PC-9 (cell line): ENCODE results near the gene SLC66A3. TPM values are rescaled to one million over a fixed set of nuclear protein-coding genes. Genes with fewer than 3 reads are reported as not detected.

Experiments
- BruUV-seq: library from RNA; stranded (reverse); fragments of 400-500 nt; replicated peaks from 2 replicates; lab custom pipeline; 2021; lab: Mats Ljungman, UMichigan
- CTCF ChIA-PET: fragments of 300-600 bp; sonication (Branson Sonifier 250); formaldehyde crosslinking; loops from one replicate; lab custom pipeline; 2022; ENCODE audit warnings: antibody characterized with exemption; lab: Charles Lee
- POLR2A ChIA-PET: fragments of 300-600 bp; sonication (Branson Sonifier 250); formaldehyde crosslinking; loops from one replicate; lab custom pipeline; 2022; ENCODE audit warnings: antibody characterized with exemption; ENCODE audit not compliant: unreplicated experiment; lab: Charles Lee
- DNase-seq, 2 experiments: peaks; one replicate each; pipeline versions ENCODE4 v3.0.0 to v3.0.0-alpha.2; 2015 to 2022; ENCODE audit warnings: mixed read lengths in 1 of 2
- H2AFZ ChIP-seq: fragments of 200-600 bp; sonication (generic); 2 replicates; pipeline ENCODE4 v1.8.1; 2017; ENCODE audit warnings: antibody characterized with exemption
- H3F3A ChIP-seq: fragments of 200-600 bp; sonication (generic); 2 replicates; pipeline ENCODE4 v1.8.1; 2017; ENCODE audit warnings: antibody characterized with exemption, mild to moderate bottlenecking, low read depth; ENCODE audit not compliant: insufficient read depth
- H3K27ac ChIP-seq: fragments of 200-600 bp; sonication (generic); 2 replicates; pipeline ENCODE4 v1.6.1; 2016; ENCODE audit warnings: mixed run types
- H3K27me3 ChIP-seq: fragments of 200-600 bp; sonication (generic); 2 replicates; pipeline ENCODE4 v1.6.1; 2016; ENCODE audit warnings: low read depth, mixed run types; ENCODE audit not compliant: insufficient read depth
- H3K36me3 ChIP-seq: fragments of 200-600 bp; sonication (generic); 2 replicates; pipeline ENCODE4 v1.6.1; 2016; ENCODE audit warnings: low read depth, mixed run types
- H3K4me1 ChIP-seq: fragments of 200-600 bp; sonication (generic); replicated peaks from 2 replicates; pipeline ENCODE4 v1.6.1; 2016; ENCODE audit warnings: mixed run types; ENCODE audit not compliant: insufficient read depth
- H3K4me2 ChIP-seq: fragments of 200-600 bp; sonication (generic); 2 replicates; pipeline ENCODE4 v1.6.1; 2017; ENCODE audit warnings: mixed run types
- H3K4me3 ChIP-seq: fragments of 200-600 bp; sonication (generic); 2 replicates; pipeline ENCODE4 v1.6.1; 2016; ENCODE audit warnings: mixed run types
- H3K79me2 ChIP-seq: fragments of 200-600 bp; sonication (generic); 2 replicates; pipeline ENCODE4 v1.6.1; 2017; ENCODE audit warnings: low read depth, mixed run types
- H3K9me2 ChIP-seq: fragments of 200-600 bp; sonication (generic); 2 replicates; pipeline ENCODE4 v1.8.1; 2017; ENCODE audit warnings: mild to moderate bottlenecking; ENCODE audit not compliant: insufficient read depth
- H3K9me3 ChIP-seq: fragments of 200-600 bp; sonication (generic); 2 replicates; pipeline ENCODE4 v1.8.1; 2016; ENCODE audit warnings: low read depth; ENCODE audit not compliant: insufficient read depth
- H4K20me1 ChIP-seq: fragments of 200-600 bp; sonication (generic); 2 replicates; pipeline ENCODE4 v1.8.1; 2017; ENCODE audit not compliant: insufficient read depth
- CTCF ChIP-seq: fragments of 200-600 bp; sonication (generic); conservative IDR thresholded peaks from 2 replicates; pipeline ENCODE4 v1.6.1; 2017; ENCODE audit warnings: mixed run types, antibody characterized with exemption, mild to moderate bottlenecking, moderate library complexity
- EZH2 ChIP-seq: fragments of 200-600 bp; sonication (generic); IDR thresholded peaks from 2 replicates; pipeline ENCODE4 v1.8.0; 2017; ENCODE audit warnings: antibody characterized with exemption, low read depth
- intact Hi-C: fragments of 100-400 bp; cut with micrococcal nuclease; formaldehyde crosslinking; loops from one replicate; pipeline ENCODE4 v1.10.0; 2022; ENCODE audit not compliant: unreplicated experiment
- total RNA-seq: library from RNA; stranded (reverse); gene quantifications from 2 replicates; pipeline ENCODE4 v1.2.3, GENCODE V29; 2021

SLC66A3 gene
- total RNA-seq, 1 experiment from 2014 or later: 11.9 TPM

GRCh38 chr2:11182951-11183350 is 27.7 kb downstream of the SLC66A3 start:
- no peak overlapping the region for H3K4me2 ChIP-seq
- H3F3A ChIP-seq: 0 out of 2 replicates have a peak, but pooled peaks cover 11% of the 10 kb centered on the region
- H3K27ac ChIP-seq: no peak overlapping the region
- no peak for TF ChIP-seq CTCF
- H3K9me3 ChIP-seq: no peaks in the 10 kb centered on the region
- no peaks in the 10 kb centered on the region for H3K9me2 ChIP-seq
- ChIA-PET CTCF (no interaction called here), POLR2A (no interaction called here)
- no peak overlapping the region for H3K4me3 ChIP-seq
- intact Hi-C loops: no loop called here
- H3K79me2 ChIP-seq: no peaks in the 10 kb centered on the region
- H3K36me3 ChIP-seq: peaks cover 18% of the 10 kb centered on the region; the same call in 1 of the 2 replicates
- no peaks in the 10 kb centered on the region for H3K27me3 ChIP-seq
- no peak for DNase-seq
- H4K20me1 ChIP-seq: no peaks in the 10 kb centered on the region
- H3K4me1 ChIP-seq: no peaks in the 10 kb centered on the region
- H2AFZ ChIP-seq: no peak overlapping the region
- BruUV-seq: no TSS peak

- POLR2A ChIA-PET: no interaction called here
- Histone ChIP-seq H3K79me2 (no peaks in the 10 kb centered on the region), H3K4me2 (no peak overlapping the region), H3K36me3 (peaks cover 21% of the 10 kb centered on the region), H3K27ac (no peak overlapping the region), H3F3A (0 out of 2 replicates have a peak, but pooled peaks cover 3% of the 10 kb centered on the region), H4K20me1 (no peaks in the 10 kb centered on the region), H3K4me1 (no peaks in the 10 kb centered on the region), H3K9me2 (no peaks in the 10 kb centered on the region), H3K9me3 (no peaks in the 10 kb centered on the region), H2AFZ (no peak overlapping the region), H3K27me3 (no peaks in the 10 kb centered on the region), H3K4me3 (no peak overlapping the region)
- CTCF ChIA-PET: no interaction called here
- TF ChIP-seq CTCF (no peak), EZH2 (no peak)
- intact Hi-C loops: no loop called here
- DNase-seq: no peak
- BruUV-seq: no TSS peak
Observed at GRCh38 chr2:11186145-11186544, 30.9 kb downstream of the SLC66A3 start.

GRCh38 chr2:11187083-11187619 is 31.9 kb downstream of the SLC66A3 start:
- no peaks in the 10 kb centered on the region for H3K79me2 ChIP-seq
- no peaks in the 10 kb centered on the region for H4K20me1 ChIP-seq
- POLR2A ChIA-PET: no interaction called here
- H3K9me3 ChIP-seq: no peaks in the 10 kb centered on the region
- no peak for TF ChIP-seq CTCF
- no peaks in the 10 kb centered on the region for H3K27me3 ChIP-seq
- H3K27ac ChIP-seq: no peak overlapping the region
- no TSS peak for BruUV-seq
- intact Hi-C loops: no loop called here
- H3K9me2 ChIP-seq: no peaks in the 10 kb centered on the region
- DNase-seq: no peak
- H3K4me2 ChIP-seq: no peak overlapping the region
- H2AFZ ChIP-seq: no peak overlapping the region
- CTCF ChIA-PET: no interaction called here
- no peak overlapping the region for H3K4me3 ChIP-seq
- 0 out of 2 replicates have a peak, but pooled peaks cover 3% of the 10 kb centered on the region for H3F3A ChIP-seq
- no peaks in the 10 kb centered on the region for H3K4me1 ChIP-seq
- peaks cover 24% of the 10 kb centered on the region for H3K36me3 ChIP-seq
